Panc1 (cell line): Measurements from ENCODE around the gene SDSL. TPM values are rescaled to one million over a fixed set of nuclear protein-coding genes. Genes with fewer than 3 reads are reported as not detected.

Source experiments
- ATAC-seq: fragments of 200-7000 bp; cut with Tn5 transposase; 2 replicates; pipeline ENCODE4 v1.9.1; 2020; ENCODE audit warnings: mild to moderate bottlenecking, moderate library complexity
- BruUV-seq: library from RNA; stranded (reverse); fragments of 400-500 nt; replicated peaks from 2 replicates; lab custom pipeline; 2021; lab: Mats Ljungman, UMichigan
- CTCF ChIA-PET: fragments of 300-600 bp; sonication (Branson Sonifier 250); formaldehyde crosslinking; loops from one replicate; lab custom pipeline; 2022; ENCODE audit warnings: antibody characterized with exemption; lab: Charles Lee
- POLR2A ChIA-PET: fragments of 300-600 bp; sonication (Branson Sonifier 250); formaldehyde crosslinking; loops from one replicate; lab custom pipeline; 2022; ENCODE audit warnings: antibody characterized with exemption; lab: Charles Lee
- DNase-seq: peaks from one replicate; pipeline ENCODE4 v3.0.0-alpha.2; 2010; ENCODE audit warnings: low read depth, low spot score
- H3K27ac ChIP-seq: 2 replicates; pipeline ENCODE4 v1.5.1; 2011; ENCODE audit warnings: mild to moderate bottlenecking, low read length, inconsistent platforms
- H3K27me3 ChIP-seq: fragments of 200-500 bp; sonication (Bioruptor generic); 2 replicates; pipeline ENCODE4 v1.6.0; 2014; ENCODE audit warnings: low read length, inconsistent platforms; ENCODE audit not compliant: control insufficient read depth, insufficient read depth
- H3K36me3 ChIP-seq: fragments of 200-500 bp; sonication (Bioruptor generic); 2 replicates; pipeline ENCODE4 v1.5.1; 2014; ENCODE audit warnings: inconsistent platforms, mild to moderate bottlenecking, low read length, moderate library complexity; ENCODE audit not compliant: control insufficient read depth, insufficient read depth
- H3K4me1 ChIP-seq: 2 replicates; pipeline ENCODE4 v1.5.1; 2011; ENCODE audit warnings: inconsistent platforms, mild to moderate bottlenecking, low read length, moderate library complexity; ENCODE audit not compliant: control insufficient read depth, insufficient read depth
- H3K4me3 ChIP-seq, 2 experiments: 2 replicates each; pipeline ENCODE4 v1.5.1; 2011 to 2012; ENCODE audit warnings: low read depth in 2 of 2, low read length in 2 of 2, mild to moderate bottlenecking in 2 of 2, inconsistent platforms in 1 of 2, moderate library complexity in 1 of 2
- H3K9me3 ChIP-seq: fragments of 200-500 bp; sonication (Bioruptor generic); 2 replicates; pipeline ENCODE4 v1.5.1; 2014; ENCODE audit warnings: low read depth, mild to moderate bottlenecking, inconsistent platforms, low read length, moderate library complexity; ENCODE audit not compliant: control insufficient read depth, insufficient read depth
- POLR2AphosphoS5 ChIP-seq: IDR thresholded peaks from 2 replicates; pipeline ENCODE4 v1.6.1; 2012; ENCODE audit warnings: mild to moderate bottlenecking, low read depth, low read length, moderate library complexity
- SIN3A ChIP-seq: IDR thresholded peaks from 2 replicates; pipeline ENCODE4 v1.6.1; 2012; ENCODE audit warnings: low read depth, mild to moderate bottlenecking, low read length, moderate library complexity, borderline replicate concordance; ENCODE audit not compliant: insufficient read depth
- TCF7L2 ChIP-seq: IDR thresholded peaks from 2 replicates; pipeline ENCODE4 v1.6.1; 2011; ENCODE audit warnings: mild to moderate bottlenecking, low read depth, low read length, inconsistent platforms
- in situ Hi-C: cut with HindIII; loops from 2 replicates; pipeline ENCODE4 v1.10.0; 2016; ENCODE audit warnings: low sequenced_read_pairs, low pct_unique_long_range_greater_than_20kb
- intact Hi-C: fragments of 100-400 bp; cut with micrococcal nuclease; formaldehyde crosslinking; loops from one replicate; pipeline ENCODE4 v1.10.0; 2022; ENCODE audit not compliant: unreplicated experiment
- total RNA-seq: library from RNA; stranded (reverse); gene quantifications from one replicate; pipeline ENCODE4 v1.2.1, GENCODE V29; 2021; ENCODE audit not compliant: unreplicated experiment
- TF ChIP-seq, protein P1 (sequence below), 2 experiments: IDR thresholded peaks; 2 replicates each; pipeline ENCODE4 v1.6.1; 2011 to 2012; ENCODE audit warnings: low read depth in 2 of 2, control low read depth in 1 of 2, low read length in 1 of 2, mild to moderate bottlenecking in 1 of 2, moderate library complexity in 1 of 2; ENCODE audit not compliant: insufficient read depth in 1 of 2
- TF ChIP-seq, protein P2 (sequence below): fragments of 450-650 bp; IDR thresholded peaks from 2 replicates; pipeline ENCODE4 v1.5.1; 2017; ENCODE audit warnings: mild to moderate bottlenecking

SDSL gene
- total RNA-seq, 1 experiment from 2014 or later, result 5.8 TPM

DNA sequence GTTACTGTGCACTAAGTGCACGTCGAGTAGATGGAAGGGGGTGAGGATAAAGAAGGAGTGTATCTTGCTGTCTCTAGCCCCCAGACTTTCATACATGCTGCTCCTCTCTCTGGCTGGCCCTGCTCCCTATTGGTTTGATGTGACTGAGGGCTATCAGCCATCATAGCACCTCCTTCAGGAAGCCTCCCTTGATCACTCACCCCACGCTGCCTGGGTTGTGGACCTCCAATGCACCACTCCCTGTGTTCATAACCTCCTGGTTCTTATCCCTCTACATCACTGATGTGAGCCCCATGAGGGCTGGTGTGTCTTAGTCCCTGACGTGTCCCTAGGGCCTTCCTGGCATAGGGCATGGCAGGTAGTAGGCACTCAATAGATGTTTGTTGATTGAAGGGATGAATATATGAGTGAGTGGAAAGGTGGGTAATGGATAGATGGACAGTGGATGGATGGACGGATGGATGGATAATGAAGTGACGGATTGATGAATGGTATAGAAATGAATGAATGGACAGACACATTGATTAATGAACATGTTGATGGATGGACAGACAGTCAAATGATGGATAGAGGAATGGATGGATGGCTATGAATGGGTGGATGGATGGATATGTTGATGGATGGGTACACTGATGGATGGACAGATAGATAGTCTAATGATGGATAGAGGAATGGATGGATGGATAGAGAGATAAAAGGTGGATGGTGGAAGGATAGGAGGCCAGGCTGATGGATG, 15.0 kb downstream of the SDSL start:
- Histone ChIP-seq H3K4me3 (no peak overlapping the region), H3K27me3 (peaks cover 5% of the 10 kb centered on the region; the same call in 1 of the 2 replicates), H3K9me3 (no peaks in the 10 kb centered on the region), H3K27ac (no peak overlapping the region), H3K36me3 (no peaks in the 10 kb centered on the region), H3K4me1 (no peaks in the 10 kb centered on the region)
- in situ Hi-C loops, result no loop called here
- intact Hi-C loops, result loop anchor here (5.0 kb wide), 1 partner anchor 475 kb away; no protein-coding TSS in a partner anchor
- TF ChIP-seq POLR2AphosphoS5 (no peak), TCF7L2 (no peak), SIN3A (no peak)
- TF ChIP-seq, protein P1, sequence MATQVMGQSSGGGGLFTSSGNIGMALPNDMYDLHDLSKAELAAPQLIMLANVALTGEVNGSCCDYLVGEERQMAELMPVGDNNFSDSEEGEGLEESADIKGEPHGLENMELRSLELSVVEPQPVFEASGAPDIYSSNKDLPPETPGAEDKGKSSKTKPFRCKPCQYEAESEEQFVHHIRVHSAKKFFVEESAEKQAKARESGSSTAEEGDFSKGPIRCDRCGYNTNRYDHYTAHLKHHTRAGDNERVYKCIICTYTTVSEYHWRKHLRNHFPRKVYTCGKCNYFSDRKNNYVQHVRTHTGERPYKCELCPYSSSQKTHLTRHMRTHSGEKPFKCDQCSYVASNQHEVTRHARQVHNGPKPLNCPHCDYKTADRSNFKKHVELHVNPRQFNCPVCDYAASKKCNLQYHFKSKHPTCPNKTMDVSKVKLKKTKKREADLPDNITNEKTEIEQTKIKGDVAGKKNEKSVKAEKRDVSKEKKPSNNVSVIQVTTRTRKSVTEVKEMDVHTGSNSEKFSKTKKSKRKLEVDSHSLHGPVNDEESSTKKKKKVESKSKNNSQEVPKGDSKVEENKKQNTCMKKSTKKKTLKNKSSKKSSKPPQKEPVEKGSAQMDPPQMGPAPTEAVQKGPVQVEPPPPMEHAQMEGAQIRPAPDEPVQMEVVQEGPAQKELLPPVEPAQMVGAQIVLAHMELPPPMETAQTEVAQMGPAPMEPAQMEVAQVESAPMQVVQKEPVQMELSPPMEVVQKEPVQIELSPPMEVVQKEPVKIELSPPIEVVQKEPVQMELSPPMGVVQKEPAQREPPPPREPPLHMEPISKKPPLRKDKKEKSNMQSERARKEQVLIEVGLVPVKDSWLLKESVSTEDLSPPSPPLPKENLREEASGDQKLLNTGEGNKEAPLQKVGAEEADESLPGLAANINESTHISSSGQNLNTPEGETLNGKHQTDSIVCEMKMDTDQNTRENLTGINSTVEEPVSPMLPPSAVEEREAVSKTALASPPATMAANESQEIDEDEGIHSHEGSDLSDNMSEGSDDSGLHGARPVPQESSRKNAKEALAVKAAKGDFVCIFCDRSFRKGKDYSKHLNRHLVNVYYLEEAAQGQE (IDR thresholded peaks at IDR 0.05; ENCODE audit: insufficient read depth in 1 of 2, low read depth in 2 of 2, low read length in 1 of 2), result no peak
- TF ChIP-seq, protein P2, sequence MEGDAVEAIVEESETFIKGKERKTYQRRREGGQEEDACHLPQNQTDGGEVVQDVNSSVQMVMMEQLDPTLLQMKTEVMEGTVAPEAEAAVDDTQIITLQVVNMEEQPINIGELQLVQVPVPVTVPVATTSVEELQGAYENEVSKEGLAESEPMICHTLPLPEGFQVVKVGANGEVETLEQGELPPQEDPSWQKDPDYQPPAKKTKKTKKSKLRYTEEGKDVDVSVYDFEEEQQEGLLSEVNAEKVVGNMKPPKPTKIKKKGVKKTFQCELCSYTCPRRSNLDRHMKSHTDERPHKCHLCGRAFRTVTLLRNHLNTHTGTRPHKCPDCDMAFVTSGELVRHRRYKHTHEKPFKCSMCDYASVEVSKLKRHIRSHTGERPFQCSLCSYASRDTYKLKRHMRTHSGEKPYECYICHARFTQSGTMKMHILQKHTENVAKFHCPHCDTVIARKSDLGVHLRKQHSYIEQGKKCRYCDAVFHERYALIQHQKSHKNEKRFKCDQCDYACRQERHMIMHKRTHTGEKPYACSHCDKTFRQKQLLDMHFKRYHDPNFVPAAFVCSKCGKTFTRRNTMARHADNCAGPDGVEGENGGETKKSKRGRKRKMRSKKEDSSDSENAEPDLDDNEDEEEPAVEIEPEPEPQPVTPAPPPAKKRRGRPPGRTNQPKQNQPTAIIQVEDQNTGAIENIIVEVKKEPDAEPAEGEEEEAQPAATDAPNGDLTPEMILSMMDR, result no peak
- no peak for DNase-seq
- CTCF ChIA-PET, result no interaction called here
- POLR2A ChIA-PET, result no interaction called here
- no TSS peak for BruUV-seq
- no peak for ATAC-seq

DNA sequence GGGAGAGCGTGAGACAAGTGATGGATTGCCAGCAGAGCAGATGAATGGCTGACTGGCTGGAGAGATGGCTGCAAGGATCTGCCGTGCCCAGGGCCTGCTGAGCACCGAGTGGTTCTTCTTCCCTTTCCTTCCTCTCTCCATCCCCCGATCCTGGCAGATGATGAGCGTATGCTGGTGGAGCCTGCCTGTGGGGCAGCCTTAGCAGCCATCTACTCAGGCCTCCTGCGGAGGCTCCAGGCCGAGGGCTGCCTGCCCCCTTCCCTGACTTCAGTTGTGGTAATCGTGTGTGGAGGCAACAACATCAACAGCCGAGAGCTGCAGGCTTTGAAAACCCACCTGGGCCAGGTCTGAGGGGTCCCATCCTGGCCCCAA, 15.5 kb downstream of the SDSL start:
- Histone ChIP-seq H3K27ac (no peak overlapping the region), H3K36me3 (no peaks in the 10 kb centered on the region), H3K4me3 (no peak overlapping the region), H3K9me3 (no peaks in the 10 kb centered on the region), H3K4me1 (no peaks in the 10 kb centered on the region), H3K27me3 (peaks cover 5% of the 10 kb centered on the region; the same call in 1 of the 2 replicates)
- ChIA-PET POLR2A (no interaction called here), CTCF (no interaction called here)
- ATAC-seq, result no peak
- in situ Hi-C loops (no loop called here), intact Hi-C loops (loop anchor here (5.0 kb wide), 1 partner anchor 475 kb away; no protein-coding TSS in a partner anchor)
- no peak for DNase-seq
- TF ChIP-seq POLR2AphosphoS5 (no peak), SIN3A (no peak), TCF7L2 (no peak)
- TF ChIP-seq, protein P1 (IDR thresholded peaks at IDR 0.05; ENCODE audit: insufficient read depth in 1 of 2, low read depth in 2 of 2, low read length in 1 of 2), result no peak
- TF ChIP-seq, protein P2, result no peak
- BruUV-seq, result no TSS peak
